Stimulated activated CD8-positive, alpha-beta memory T cell treated with anti-CD3 and anti-CD28 coated beads, Interleukin-4, amount 100 ng/mL, for 4 hours (primary cell): ENCODE results near the gene MRPS23.
"Not testable (repeated sequence)": the region's sequence is repeated elsewhere in the genome, so short reads cannot be mapped to it uniquely, and the experiment has no call there.

Experiments
- DNase-seq, 2 donors: peaks; one replicate each; pipeline ENCODE4 v3.0.0-alpha.2; 2020; ENCODE audit warnings: low read depth in 2 of 2, low spot score in 1 of 2

MRPS23 gene

GRCh38 chr17:57864273-57864672, 14.4 kb upstream of the MRPS23 start:
- DNase-seq: no peak

GRCh38 chr17:57862694-57863667, 13.1 kb upstream of the MRPS23 start:
- no peak for DNase-seq

GRCh38 chr17:57861790-57862693, 12.2 kb upstream of the MRPS23 start:
- DNase-seq: no peak

GRCh38 chr17:57861000-57861789, 11.4 kb upstream of the MRPS23 start:
- no peak for DNase-seq

- no peak for DNase-seq
These were observed 10.7 kb upstream of the MRPS23 start for GRCh38 chr17:57860414-57860999.

GRCh38 chr17:57859601-57860413, 10.0 kb upstream of the MRPS23 start:
- DNase-seq: no peak

GRCh38 chr17:57858838-57859237, 9.0 kb upstream of the MRPS23 start:
- DNase-seq: no peak

GRCh38 chr17:57856792-57857620, 7.2 kb upstream of the MRPS23 start:
- DNase-seq: no peak

- no peak for DNase-seq
These were observed 5.7 kb upstream of the MRPS23 start for GRCh38 chr17:57855391-57856035.

GRCh38 chr17:57853695-57854094, 3.9 kb upstream of the MRPS23 start:
- no peak for DNase-seq

GRCh38 chr17:57852955-57853328, 3.1 kb upstream of the MRPS23 start:
- DNase-seq: no peak

- DNase-seq: no peak
These were observed 2.5 kb upstream of the MRPS23 start for GRCh38 chr17:57852092-57852954.

- DNase-seq: no peak
These were observed 526 bp downstream of the MRPS23 start for GRCh38 chr17:57849163-57849873.

GRCh38 chr17:57846056-57846945, 3.5 kb downstream of the MRPS23 start:
- DNase-seq: not testable (repeated sequence)

GRCh38 chr17:57842280-57842679, 7.6 kb downstream of the MRPS23 start:
- DNase-seq: no peak

GRCh38 chr17:57839571-57839923, 10.3 kb downstream of the MRPS23 start:
- DNase-seq: no peak
